AG09309 (cell line): ENCODE data around the gene RNF167.

ENCODE experiments used
- DNase-seq: peaks from one replicate; pipeline ENCODE4 v3.0.0-alpha.2; 2010; ENCODE audit warnings: low read depth
- H3K4me3 ChIP-seq: 2 replicates; pipeline ENCODE4 v1.5.1; 2011; ENCODE audit warnings: mild to moderate bottlenecking, low read depth, low read length, moderate library complexity; ENCODE audit not compliant: control insufficient read depth
- TF ChIP-seq, protein P1 (sequence below): IDR thresholded peaks from 2 replicates; pipeline ENCODE4 v1.5.1; 2011; ENCODE audit warnings: mild to moderate bottlenecking, low read depth, low read length, inconsistent platforms; ENCODE audit not compliant: insufficient read depth, control insufficient read depth; ENCODE audit errors: missing control alignments

Gene RNF167

DNA sequence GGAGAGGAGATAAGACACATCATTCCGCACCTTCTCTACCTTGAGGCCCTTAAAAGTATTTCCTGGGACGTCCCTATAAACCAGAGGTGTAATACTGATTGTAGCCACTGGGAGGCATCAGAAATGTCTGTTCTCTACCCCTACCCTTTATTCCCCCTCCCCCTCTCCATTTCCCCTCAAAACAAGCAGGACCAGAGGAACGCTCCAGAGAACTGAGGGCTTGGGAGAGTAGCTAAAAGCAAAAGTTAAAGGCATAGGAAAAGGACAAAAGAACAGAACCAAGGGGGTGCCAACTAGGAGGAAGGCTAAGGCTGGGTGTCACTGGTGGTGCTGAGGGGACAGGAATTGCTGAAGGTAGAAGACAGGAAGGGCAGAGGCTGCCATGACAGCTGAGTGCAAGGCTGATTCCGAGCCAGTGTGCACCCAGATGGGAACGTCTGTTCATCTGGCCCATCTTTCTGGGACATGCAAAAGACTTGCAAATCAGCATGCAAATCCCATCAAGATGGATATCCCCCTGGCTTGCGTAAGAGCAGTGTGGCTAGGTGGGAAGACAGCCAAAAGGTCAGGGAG, 40.7 kb downstream of the RNF167 start:
- no peak overlapping the region for H3K4me3 ChIP-seq
- TF ChIP-seq, protein P1, sequence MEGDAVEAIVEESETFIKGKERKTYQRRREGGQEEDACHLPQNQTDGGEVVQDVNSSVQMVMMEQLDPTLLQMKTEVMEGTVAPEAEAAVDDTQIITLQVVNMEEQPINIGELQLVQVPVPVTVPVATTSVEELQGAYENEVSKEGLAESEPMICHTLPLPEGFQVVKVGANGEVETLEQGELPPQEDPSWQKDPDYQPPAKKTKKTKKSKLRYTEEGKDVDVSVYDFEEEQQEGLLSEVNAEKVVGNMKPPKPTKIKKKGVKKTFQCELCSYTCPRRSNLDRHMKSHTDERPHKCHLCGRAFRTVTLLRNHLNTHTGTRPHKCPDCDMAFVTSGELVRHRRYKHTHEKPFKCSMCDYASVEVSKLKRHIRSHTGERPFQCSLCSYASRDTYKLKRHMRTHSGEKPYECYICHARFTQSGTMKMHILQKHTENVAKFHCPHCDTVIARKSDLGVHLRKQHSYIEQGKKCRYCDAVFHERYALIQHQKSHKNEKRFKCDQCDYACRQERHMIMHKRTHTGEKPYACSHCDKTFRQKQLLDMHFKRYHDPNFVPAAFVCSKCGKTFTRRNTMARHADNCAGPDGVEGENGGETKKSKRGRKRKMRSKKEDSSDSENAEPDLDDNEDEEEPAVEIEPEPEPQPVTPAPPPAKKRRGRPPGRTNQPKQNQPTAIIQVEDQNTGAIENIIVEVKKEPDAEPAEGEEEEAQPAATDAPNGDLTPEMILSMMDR = peak; percentile 63
- DNase-seq = no peak

DNA sequence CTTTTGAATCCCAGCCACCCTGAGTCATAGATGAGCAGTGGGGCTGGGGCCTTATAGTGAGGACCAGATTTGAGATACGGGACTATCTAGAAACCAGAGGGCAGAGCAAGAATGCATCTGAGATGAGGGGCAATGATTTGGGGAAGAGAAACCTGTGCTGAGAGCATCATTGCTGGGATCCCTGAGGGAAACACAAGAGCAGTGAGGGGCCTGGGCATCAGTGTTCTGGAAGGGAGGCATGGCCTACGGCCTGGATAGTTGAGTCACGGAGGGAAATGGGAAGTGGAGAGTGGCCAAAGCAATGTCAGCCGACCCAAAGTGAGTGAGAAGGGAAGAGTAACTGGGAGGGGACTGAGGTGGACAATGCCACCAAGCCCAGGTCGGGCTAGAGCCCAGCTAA, 42.2 kb downstream of the RNF167 start:
- no peak for DNase-seq
- TF ChIP-seq, protein P1 = no peak
- no peak overlapping the region for H3K4me3 ChIP-seq

DNA sequence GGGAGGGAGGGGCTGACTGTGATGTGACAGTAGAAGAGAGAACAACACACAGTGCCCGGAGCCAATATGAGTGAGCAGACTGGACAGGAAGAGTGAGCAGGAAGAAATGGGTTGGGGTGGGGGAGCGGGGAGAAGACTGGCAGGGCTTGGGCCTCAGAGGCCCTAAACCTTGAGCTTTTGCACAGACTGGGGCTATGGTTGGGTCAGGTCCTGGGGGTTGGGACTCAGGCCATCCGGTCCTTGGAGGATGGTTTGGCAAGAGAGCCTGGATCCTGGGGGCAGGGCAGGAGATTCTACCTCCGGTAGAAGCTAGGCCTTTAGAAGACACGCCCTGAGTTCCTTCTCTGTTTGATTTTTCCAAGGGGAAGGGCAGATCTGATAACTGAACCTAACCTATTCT, 46.3 kb downstream of the RNF167 start:
- TF ChIP-seq, protein P1 = no peak
- peak overlapping the region; percentile 89 for H3K4me3 ChIP-seq
- no peak for DNase-seq

DNA sequence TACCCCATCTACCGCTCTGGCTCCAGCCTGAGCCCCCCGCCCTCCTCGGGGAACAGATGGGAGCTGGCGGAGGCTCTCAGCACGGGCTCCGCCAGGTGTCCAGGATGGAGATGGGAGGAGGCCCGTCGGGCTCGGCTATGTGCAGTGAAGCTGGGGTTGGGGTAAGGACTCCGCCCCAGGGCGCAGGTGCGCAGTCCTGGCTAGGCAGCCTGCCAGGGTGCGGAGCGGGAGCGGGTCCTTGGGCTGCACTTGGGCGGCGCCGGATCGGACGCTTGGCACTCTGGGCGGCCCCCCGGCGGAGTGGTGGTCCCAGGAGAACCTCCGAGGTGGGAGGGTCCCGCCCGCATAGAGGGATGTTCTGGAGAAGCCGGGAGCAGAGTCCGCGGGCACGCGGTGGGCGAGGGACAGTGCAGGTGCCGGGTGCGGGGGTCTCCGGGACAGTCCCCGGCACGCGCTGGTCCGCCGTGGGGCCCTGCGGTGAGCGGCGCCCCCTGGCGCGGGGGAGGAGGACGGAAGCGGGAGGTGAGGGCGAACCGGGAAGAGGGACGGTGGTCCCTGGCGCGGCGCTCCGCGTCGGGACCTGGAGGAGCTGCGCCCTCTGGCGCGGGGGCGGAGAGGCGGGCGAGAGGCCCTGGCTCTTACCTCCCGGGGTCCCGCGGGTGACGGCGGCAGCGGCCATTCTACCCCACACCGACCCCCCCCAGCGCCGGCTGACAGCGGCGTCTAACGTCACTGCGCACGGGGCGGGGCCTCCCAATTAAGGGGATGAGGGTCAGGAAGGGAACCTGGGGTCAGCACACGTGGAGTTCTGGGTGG, 47.1 kb downstream of the RNF167 start, which contains the start of gene CAMTA2:
Gene CAMTA2 (minus strand): TSS at position 725 of the 816 bp plus-strand sequence. CDS start 1,453 bp downstream, outside the sequence.
- no peak for DNase-seq
- TF ChIP-seq, protein P1 = peak; percentile 49
- peak within 1 kb of the TSS; percentile 89 for H3K4me3 ChIP-seq

DNA sequence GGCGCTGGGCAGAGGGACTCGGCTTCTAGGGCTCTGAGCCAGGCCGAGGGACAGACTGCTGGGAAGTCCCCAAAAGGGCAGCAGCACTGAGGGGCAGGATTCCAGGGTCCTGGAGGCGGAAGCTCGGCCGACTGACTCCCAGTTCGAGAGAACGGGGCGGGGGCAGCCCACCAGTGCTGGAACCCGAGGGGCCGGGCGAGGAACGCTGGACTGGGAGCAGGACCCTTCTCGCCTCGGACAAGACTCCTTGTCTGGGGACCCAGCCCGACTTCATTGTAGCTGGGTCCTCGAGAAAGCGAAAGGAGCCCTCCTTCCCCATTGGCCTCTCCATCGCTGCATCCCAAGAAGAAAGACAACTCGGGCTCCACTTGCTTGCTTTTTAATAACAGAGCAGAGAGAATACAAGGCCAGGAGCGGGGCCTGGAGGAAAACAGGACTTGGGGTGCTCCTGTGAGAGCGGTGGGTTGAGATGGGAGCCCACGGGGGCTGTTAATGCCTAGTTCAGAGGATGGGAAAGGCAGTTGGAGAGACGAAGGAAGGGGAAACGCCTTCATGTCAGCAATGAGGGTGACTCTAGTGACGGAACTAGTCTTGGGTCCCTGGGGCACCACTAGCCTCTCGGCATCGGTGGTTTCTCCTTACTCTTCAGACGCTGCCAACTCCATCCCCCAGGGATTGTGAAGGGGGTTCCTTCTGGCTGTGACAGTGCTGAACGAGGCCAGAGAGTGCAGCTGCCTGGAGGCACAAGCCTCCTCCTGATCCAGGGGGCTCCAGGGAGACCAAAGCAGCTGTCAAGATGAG, 47.9 kb downstream of the RNF167 start:
- TF ChIP-seq, protein P1 = no peak
- peak overlapping the region; percentile 89 for H3K4me3 ChIP-seq
- DNase-seq = no peak

DNA sequence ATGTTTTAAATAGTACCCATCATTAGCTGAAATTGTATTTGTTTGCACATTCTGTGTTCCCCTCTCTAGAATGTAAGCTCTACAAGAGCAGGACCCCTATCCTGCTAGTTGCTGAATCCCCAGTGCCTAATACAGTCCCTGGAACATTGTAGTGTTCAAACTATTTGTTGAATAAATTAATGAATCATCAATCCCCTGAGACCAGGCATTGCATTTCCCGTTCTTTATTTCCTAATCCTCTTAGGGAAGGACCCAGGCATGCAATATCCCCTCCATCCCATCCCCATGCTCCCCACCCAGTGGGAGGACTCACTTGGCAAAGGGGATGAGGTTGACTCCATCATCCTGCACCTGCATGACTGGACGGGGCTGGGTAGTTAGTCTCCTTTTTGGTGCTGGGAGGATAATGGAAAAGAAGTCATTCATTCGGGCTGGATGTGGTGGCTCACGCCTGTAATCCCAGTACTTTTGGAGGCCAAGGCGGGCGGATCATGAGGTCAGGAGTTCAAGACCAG, 54.1 kb downstream of the RNF167 start:
- no peak for DNase-seq
- TF ChIP-seq, protein P1 = no peak
- no peak overlapping the region for H3K4me3 ChIP-seq
